GM15510 (cell line): ENCODE data around the gene KCNN4.

Experiments
- POLR2A ChIP-seq: IDR thresholded peaks from 3 replicates; pipeline ENCODE4 v1.6.1; 2011; ENCODE audit warnings: borderline replicate concordance; ENCODE audit not compliant: insufficient read length; ENCODE audit errors: extremely low read depth

KCNN4 gene

GRCh38 chr19:43780706-43781525 lies at the start of gene KCNN4:
Gene KCNN4 (minus strand): TSS chr19:43780973. CDS start chr19:43780861, 112 bp downstream.
- TF ChIP-seq POLR2A = peak; percentile 96

GRCh38 chr19:43826787-43827754 lies 46.3 kb upstream of the KCNN4 start, which contains the start of gene ZNF283:
Gene ZNF283 (plus strand): TSS chr19:43827321. CDS start chr19:43833505, 6,184 bp downstream.
- peak; percentile 39 for TF ChIP-seq POLR2A

DNA sequence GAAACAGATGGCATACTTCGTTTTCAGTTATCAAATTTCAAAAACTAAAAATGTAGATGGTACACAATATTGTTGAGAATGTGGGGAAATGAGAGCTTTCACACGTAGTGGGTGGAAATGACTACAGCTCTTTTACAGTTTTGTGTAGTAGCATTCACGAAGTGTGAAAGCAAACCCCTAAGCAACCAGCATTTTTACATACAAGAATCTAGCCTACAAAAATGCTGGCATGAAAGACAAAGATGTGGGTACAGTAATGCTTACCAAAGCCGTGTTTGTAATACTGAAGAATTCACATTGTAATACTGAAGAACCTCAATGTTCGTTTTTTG lies 40.1 kb upstream of the KCNN4 start:
- TF ChIP-seq POLR2A = no peak

DNA sequence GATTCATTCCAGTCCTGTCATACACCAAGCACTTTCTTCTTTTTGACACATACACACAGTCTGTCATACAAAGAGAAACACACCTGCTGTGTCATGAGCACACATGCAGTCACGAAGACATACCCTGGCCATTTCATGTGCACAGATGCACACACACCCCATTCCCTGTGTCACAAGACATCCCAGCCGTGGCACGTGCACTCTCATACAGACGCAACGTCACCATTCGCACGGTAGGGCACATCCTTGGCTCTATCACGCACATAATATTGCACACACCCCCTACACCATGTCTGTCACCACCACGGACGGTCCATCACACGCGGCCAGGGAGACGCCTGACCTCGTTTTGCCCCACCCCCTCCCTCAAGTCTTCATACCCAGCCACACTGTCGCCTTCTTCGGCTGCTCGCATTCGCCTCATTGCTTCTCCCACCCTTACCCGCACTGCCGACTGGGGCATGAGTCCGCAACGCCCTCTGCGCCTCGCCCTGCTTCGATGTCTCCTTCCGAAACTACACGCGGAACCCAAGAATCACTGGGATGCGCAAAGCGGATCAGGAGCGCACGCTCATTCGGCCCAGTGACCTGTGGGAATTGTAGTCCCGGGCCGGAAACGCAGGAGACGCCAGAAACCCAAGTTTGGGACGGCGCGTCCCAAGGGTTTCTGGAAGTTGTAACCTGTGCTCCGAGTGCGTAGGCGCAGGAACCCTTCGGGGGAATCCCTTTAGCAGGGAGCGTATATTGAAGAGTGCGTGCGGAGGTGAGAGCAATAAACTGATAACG lies 39.5 kb upstream of the KCNN4 start:
- TF ChIP-seq POLR2A = no peak

DNA sequence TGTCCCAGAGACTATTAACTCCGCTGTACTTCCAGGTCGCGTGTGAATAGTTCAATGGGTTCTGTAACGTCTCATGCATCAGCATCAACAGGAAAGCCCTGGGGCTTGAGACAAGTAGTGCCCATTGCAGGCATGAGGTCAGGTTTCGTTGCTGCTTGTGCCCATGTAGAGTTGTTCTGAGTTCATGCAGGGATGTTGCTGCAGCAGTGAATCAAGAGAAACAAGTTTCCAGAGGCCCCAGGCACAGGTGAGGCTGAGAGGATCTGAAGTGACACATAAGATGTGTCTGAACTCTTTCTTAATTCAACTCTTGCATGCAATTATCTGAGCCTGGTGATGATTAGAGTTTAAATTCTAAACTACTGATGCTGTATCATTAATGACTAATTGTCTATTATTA lies 37.7 kb upstream of the KCNN4 start:
- no peak for TF ChIP-seq POLR2A

- no peak for TF ChIP-seq POLR2A
These were observed 34.0 kb upstream of the KCNN4 start for GRCh38 chr19:43814663-43815352.

- no peak for TF ChIP-seq POLR2A
These were observed 31.9 kb upstream of the KCNN4 start for GRCh38 chr19:43812688-43813087.

DNA sequence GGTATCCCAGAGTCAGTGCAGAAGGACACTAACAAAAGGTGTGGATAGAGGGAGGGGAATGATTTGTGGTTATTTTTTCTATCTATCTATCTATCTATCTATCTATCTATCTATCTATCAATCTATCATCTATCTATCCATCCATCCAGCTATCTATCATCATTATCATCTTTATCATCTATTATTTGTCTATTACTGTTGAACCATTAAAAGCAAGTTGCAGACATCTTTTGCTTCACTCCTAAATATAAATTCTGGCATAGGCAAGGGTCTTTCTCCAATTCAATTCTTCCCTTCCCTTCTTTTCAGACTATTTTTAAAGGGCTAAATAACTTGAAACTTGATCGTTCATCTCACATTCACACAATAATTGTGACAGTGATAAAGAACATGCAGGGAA lies 31.5 kb upstream of the KCNN4 start:
- no peak for TF ChIP-seq POLR2A

GRCh38 chr19:43811837-43812236 lies 31.1 kb upstream of the KCNN4 start:
- TF ChIP-seq POLR2A = no peak

- no peak for TF ChIP-seq POLR2A
These were observed 29.3 kb upstream of the KCNN4 start for GRCh38 chr19:43809762-43810696.

DNA sequence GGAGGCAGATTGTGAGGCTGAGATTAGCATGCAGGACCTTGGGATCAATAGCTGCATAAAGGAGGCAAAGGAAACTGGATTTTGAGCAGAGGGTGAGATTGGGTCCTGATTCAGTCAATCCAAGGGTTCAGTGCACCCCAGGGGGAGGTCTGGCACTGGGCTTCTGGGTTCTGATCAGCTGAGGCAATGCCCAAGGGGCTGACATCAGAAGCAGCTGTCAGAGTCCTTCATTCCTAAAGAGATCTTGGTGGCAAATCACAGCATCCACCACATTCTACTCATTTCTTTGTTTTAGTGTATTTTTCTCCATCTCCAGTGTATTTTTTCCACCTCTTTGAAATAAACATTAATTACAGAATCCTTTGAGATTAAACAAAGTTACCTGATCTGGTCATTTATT lies 26.9 kb upstream of the KCNN4 start:
- no peak for TF ChIP-seq POLR2A

GRCh38 chr19:43806848-43807247 lies 26.1 kb upstream of the KCNN4 start:
- TF ChIP-seq POLR2A = no peak

DNA sequence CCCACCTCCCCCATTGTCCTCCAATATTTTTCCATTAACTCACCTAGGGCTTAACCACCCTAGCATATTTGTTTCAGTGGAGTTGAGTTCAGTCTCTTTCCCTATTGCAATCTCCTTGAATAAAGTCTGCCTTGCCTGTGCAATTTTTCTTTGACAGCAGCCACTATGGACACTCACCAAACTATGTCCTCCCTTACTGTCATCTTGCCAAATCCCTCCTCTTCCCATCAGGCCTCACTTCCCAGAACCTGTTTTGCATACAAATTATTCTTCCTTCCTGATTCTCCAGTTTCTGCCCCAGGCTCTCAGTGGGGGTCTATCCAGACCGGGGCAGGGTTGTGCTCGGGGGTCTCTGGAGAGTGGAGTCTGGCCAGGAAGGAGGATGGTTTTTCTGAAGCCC lies 23.7 kb upstream of the KCNN4 start:
- no peak for TF ChIP-seq POLR2A
